Fibroblast of peridontal ligament (primary cell): ENCODE data around the gene ADGRF3.
"Not testable (repeated sequence)": the region's sequence is repeated elsewhere in the genome, so short reads cannot be mapped to it uniquely, and the experiment has no call there.

Source experiments
- DNase-seq: peaks from one replicate; pipeline ENCODE4 v3.0.0-alpha.2; 2010; ENCODE audit errors: extremely low read depth

Gene ADGRF3

GRCh38 chr2:26349690-26350089, 3.1 kb upstream of the ADGRF3 start:
- no peak for DNase-seq

- peak; percentile 37 for DNase-seq
Measured at GRCh38 chr2:26347286-26347865, 787 bp upstream of the ADGRF3 start.

- DNase-seq: peak; percentile 99
Measured at GRCh38 chr2:26345545-26346453, 790 bp downstream of the ADGRF3 start, which contains the start of gene SELENOI. Gene SELENOI, plus strand, starts transcription at chr2:26346143. Its CDS starts 90 bp downstream, at chr2:26346233.

- DNase-seq: no peak
Measured at GRCh38 chr2:26345283-26345544, 1.4 kb downstream of the ADGRF3 start.

GRCh38 chr2:26344581-26345282, 1.9 kb downstream of the ADGRF3 start:
- DNase-seq: peak; percentile 37

GRCh38 chr2:26340831-26341230, 5.8 kb downstream of the ADGRF3 start:
- DNase-seq: no peak

- DNase-seq: no peak
Measured at GRCh38 chr2:26337298-26337697, 9.3 kb downstream of the ADGRF3 start.

GRCh38 chr2:26336719-26337118, 9.9 kb downstream of the ADGRF3 start:
- no peak for DNase-seq

GRCh38 chr2:26335231-26335630, 11.4 kb downstream of the ADGRF3 start:
- peak; percentile 56 for DNase-seq

- no peak for DNase-seq
Measured at GRCh38 chr2:26333293-26333692, 13.3 kb downstream of the ADGRF3 start.

GRCh38 chr2:26331321-26331720, 15.3 kb downstream of the ADGRF3 start:
- DNase-seq: not testable (repeated sequence)

- no peak for DNase-seq
Measured at GRCh38 chr2:26330604-26331003, 16.0 kb downstream of the ADGRF3 start.

GRCh38 chr2:26330114-26330549, 16.5 kb downstream of the ADGRF3 start:
- DNase-seq: peak; percentile 87

GRCh38 chr2:26329083-26329482, 17.5 kb downstream of the ADGRF3 start:
- DNase-seq: not testable (repeated sequence)

- peak; percentile 61 for DNase-seq
Measured at GRCh38 chr2:26327291-26328272, 19.0 kb downstream of the ADGRF3 start.

- DNase-seq: no peak
Measured at GRCh38 chr2:26326514-26326913, 20.1 kb downstream of the ADGRF3 start.

- peak; percentile 22 for DNase-seq
Measured at GRCh38 chr2:26325851-26326250, 20.7 kb downstream of the ADGRF3 start.

GRCh38 chr2:26324903-26325302, 21.7 kb downstream of the ADGRF3 start:
- no peak for DNase-seq

- DNase-seq: not testable (repeated sequence)
Measured at GRCh38 chr2:26324479-26324878, 22.1 kb downstream of the ADGRF3 start.

GRCh38 chr2:26318950-26319349, 27.6 kb downstream of the ADGRF3 start:
- DNase-seq: no peak

- DNase-seq: no peak
Measured at GRCh38 chr2:26317377-26318105, 29.0 kb downstream of the ADGRF3 start.
